ENCODE measurements around the gene SLC5A6.
A peak's percentile ranks its signal among the peaks of the same experiment; 100 is the strongest.

Gene SLC5A6

GRCh38 chr2:27236626-27237025 is 24.6 kb upstream of the SLC5A6 start:
- no peak for DNase-seq (ENCODE audit: low read depth, low spot score)

- no peak for DNase-seq (ENCODE audit: low read depth, low spot score)
These were observed 24.1 kb upstream of the SLC5A6 start for GRCh38 chr2:27236136-27236535.

- DNase-seq (ENCODE audit: low read depth, low spot score): no peak
These were observed 21.3 kb upstream of the SLC5A6 start for GRCh38 chr2:27233341-27233740.

- DNase-seq (ENCODE audit: low read depth, low spot score): no peak
These were observed 19.9 kb upstream of the SLC5A6 start for GRCh38 chr2:27231921-27232320.

- no peak for DNase-seq (ENCODE audit: low read depth, low spot score)
These were observed 15.4 kb upstream of the SLC5A6 start for GRCh38 chr2:27227501-27227900.

- DNase-seq (ENCODE audit: low read depth, low spot score): no peak
These were observed 13.5 kb upstream of the SLC5A6 start for GRCh38 chr2:27225526-27225925.

GRCh38 chr2:27223416-27223815 is 11.3 kb upstream of the SLC5A6 start:
- DNase-seq (ENCODE audit: low read depth, low spot score): no peak

- DNase-seq (ENCODE audit: low read depth, low spot score): no peak
These were observed 10.3 kb upstream of the SLC5A6 start for GRCh38 chr2:27222407-27222806.

- no peak for DNase-seq (ENCODE audit: low read depth, low spot score)
These were observed 9.1 kb upstream of the SLC5A6 start for GRCh38 chr2:27221166-27221565.

- DNase-seq (ENCODE audit: low read depth, low spot score): no peak
These were observed 8.0 kb upstream of the SLC5A6 start for GRCh38 chr2:27220091-27220490.

- no peak for DNase-seq (ENCODE audit: low read depth, low spot score)
These were observed 7.0 kb upstream of the SLC5A6 start for GRCh38 chr2:27219091-27219490.

- DNase-seq (ENCODE audit: low read depth, low spot score): no peak
These were observed 6.5 kb upstream of the SLC5A6 start for GRCh38 chr2:27218614-27219013.

GRCh38 chr2:27217173-27218121 is 5.4 kb upstream of the SLC5A6 start, which contains the start of gene CAD:
Gene CAD (plus strand): TSS chr2:27217369. CDS start chr2:27217552, 183 bp downstream.
- peak; percentile 56 for DNase-seq (ENCODE audit: low read depth, low spot score)

- DNase-seq (ENCODE audit: low read depth, low spot score): no peak
These were observed 4.5 kb upstream of the SLC5A6 start for GRCh38 chr2:27216416-27217137.

- no peak for DNase-seq (ENCODE audit: low read depth, low spot score)
These were observed 2.9 kb upstream of the SLC5A6 start for GRCh38 chr2:27214941-27215340.

- DNase-seq (ENCODE audit: low read depth, low spot score): no peak
These were observed 781 bp upstream of the SLC5A6 start for GRCh38 chr2:27212626-27213471.

GRCh38 chr2:27211241-27211942 is 676 bp downstream of the SLC5A6 start:
- no peak for DNase-seq (ENCODE audit: low read depth, low spot score)

GRCh38 chr2:27209621-27210401 is 2.3 kb downstream of the SLC5A6 start:
- no peak for DNase-seq (ENCODE audit: low read depth, low spot score)

- no peak for DNase-seq (ENCODE audit: low read depth, low spot score)
These were observed 3.5 kb downstream of the SLC5A6 start for GRCh38 chr2:27208486-27209050.

GRCh38 chr2:27206346-27206745 is 5.7 kb downstream of the SLC5A6 start:
- DNase-seq (ENCODE audit: low read depth, low spot score): no peak

All from brain pericyte (primary cell).